ENCODE data around the gene GRN.
A peak's percentile ranks its signal among the peaks of the same experiment; 100 is the strongest.

GRN gene

GRCh38 chr17:44344939-44345453 is at the start of gene GRN:
Gene GRN, plus strand, starts transcription at chr17:44345302. Its CDS starts 3,863 bp downstream, at chr17:44349165.
- H3K4me3 ChIP-seq (ENCODE audit: low read depth, low read length), result peak within 1 kb of the TSS; percentile 68
- peak; percentile 97 for DNase-seq (ENCODE audit: low read depth)
- no peak for TF ChIP-seq CTCF (IDR thresholded peaks at IDR 0.05; ENCODE audit: insufficient read depth, low read depth, low read length, missing control alignments)

GRCh38 chr17:44297975-44298374 is 47.1 kb upstream of the GRN start:
- H3K4me3 ChIP-seq (ENCODE audit: low read depth, low read length), result no peak overlapping the region
- TF ChIP-seq CTCF (IDR thresholded peaks at IDR 0.05; ENCODE audit: insufficient read depth, low read depth, low read length, missing control alignments), result no peak
- DNase-seq (ENCODE audit: low read depth), result no peak

- H3K4me3 ChIP-seq (ENCODE audit: low read depth, low read length), result no peak overlapping the region
Measured at GRCh38 chr17:44304651-44305050, 40.5 kb upstream of the GRN start.

GRCh38 chr17:44307387-44308186 is 37.5 kb upstream of the GRN start:
- DNase-seq (ENCODE audit: low read depth), result no peak
- no peak overlapping the region for H3K4me3 ChIP-seq (ENCODE audit: low read depth, low read length)

More at GRCh38 chr17:44304651-44305050, 40.5 kb upstream of the GRN start:
- no peak for TF ChIP-seq CTCF (IDR thresholded peaks at IDR 0.05; ENCODE audit: insufficient read depth, low read depth, low read length, missing control alignments)
- DNase-seq (ENCODE audit: low read depth), result no peak

GRCh38 chr17:44308320-44308818 is 36.7 kb upstream of the GRN start, which contains the start of gene RUNDC3A:
Gene RUNDC3A, plus strand, starts transcription at chr17:44308601. Its CDS starts 232 bp downstream, at chr17:44308833.
- TF ChIP-seq CTCF (IDR thresholded peaks at IDR 0.05; ENCODE audit: insufficient read depth, low read depth, low read length, missing control alignments), result no peak
- no peak within 1 kb of the TSS; the same call in 1 of the 2 replicates for H3K4me3 ChIP-seq (ENCODE audit: low read depth, low read length)
- peak; percentile 76 for DNase-seq (ENCODE audit: low read depth)

More at GRCh38 chr17:44307387-44308186, 37.5 kb upstream of the GRN start:
- no peak for TF ChIP-seq CTCF (IDR thresholded peaks at IDR 0.05; ENCODE audit: insufficient read depth, low read depth, low read length, missing control alignments)

GRCh38 chr17:44308865-44309264 is 36.2 kb upstream of the GRN start:
- DNase-seq (ENCODE audit: low read depth), result no peak
- TF ChIP-seq CTCF (IDR thresholded peaks at IDR 0.05; ENCODE audit: insufficient read depth, low read depth, low read length, missing control alignments), result no peak
- H3K4me3 ChIP-seq (ENCODE audit: low read depth, low read length), result no peak overlapping the region
